Forelimb muscle (tissue), 1 donor: Measurements from ENCODE around the gene RDH8. TPM values are rescaled to one million over a fixed set of nuclear protein-coding genes. Genes with fewer than 3 reads are reported as not detected.

Experiments used
- DNase-seq: peaks from one replicate; pipeline ENCODE4 v3.0.0-alpha.2; 2013; ENCODE audit warnings: low read depth
- polyA plus RNA-seq: library from polyadenylated mRNA; unstranded; fragments of 120-200 nt; gene quantifications from one replicate; pipeline ENCODE4 v1.2.1, GENCODE V29; 2013; ENCODE audit not compliant: insufficient read length

Gene RDH8, protein sequence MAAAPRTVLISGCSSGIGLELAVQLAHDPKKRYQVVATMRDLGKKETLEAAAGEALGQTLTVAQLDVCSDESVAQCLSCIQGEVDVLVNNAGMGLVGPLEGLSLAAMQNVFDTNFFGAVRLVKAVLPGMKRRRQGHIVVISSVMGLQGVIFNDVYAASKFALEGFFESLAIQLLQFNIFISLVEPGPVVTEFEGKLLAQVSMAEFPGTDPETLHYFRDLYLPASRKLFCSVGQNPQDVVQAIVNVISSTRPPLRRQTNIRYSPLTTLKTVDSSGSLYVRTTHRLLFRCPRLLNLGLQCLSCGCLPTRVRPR
- polyA plus RNA-seq, result not detected

DNA sequence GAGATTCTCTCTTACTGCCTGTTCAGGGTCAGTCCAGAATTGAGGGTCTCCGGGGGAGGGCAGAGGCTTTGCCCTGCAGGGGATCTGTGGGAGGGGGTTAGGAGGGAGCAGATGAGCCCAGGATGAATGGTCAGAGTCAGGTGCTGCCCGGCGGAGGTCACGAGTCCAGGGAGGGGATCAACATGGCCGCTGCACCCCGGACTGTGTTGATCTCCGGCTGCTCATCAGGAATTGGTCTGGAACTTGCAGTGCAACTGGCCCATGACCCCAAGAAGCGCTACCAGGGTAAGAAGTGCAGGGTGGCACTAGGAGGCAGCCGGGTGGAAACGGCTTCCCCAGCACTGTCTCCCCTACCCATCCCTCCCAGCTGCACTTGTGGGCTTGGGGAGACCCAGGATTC is at the start of gene RDH8:
RDH8 (plus strand) TSS at position 168 of the 400 bp plus-strand sequence; CDS start at position 183, 15 bp downstream.
- no peak for DNase-seq

DNA sequence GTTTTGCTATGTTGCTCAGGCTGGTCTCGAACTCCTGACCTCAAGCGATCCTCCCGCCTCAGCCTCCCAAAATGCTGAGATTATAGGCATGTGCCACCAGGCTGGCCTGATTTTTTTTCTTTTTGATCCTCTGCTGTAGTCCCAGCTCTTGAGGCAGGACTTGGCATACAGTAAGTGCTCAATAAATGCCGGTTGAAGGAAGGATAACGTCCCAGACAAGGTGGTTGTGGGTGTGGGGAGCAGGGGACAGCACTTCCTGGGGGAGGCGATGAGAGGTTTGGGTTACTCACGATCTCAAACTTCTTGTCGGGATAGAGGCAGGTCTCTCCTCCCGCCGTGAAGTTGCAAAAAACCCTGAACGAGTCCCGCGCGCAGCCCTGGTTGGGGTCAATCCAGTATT is 47.3 kb upstream of the RDH8 start:
- no peak for DNase-seq

DNA sequence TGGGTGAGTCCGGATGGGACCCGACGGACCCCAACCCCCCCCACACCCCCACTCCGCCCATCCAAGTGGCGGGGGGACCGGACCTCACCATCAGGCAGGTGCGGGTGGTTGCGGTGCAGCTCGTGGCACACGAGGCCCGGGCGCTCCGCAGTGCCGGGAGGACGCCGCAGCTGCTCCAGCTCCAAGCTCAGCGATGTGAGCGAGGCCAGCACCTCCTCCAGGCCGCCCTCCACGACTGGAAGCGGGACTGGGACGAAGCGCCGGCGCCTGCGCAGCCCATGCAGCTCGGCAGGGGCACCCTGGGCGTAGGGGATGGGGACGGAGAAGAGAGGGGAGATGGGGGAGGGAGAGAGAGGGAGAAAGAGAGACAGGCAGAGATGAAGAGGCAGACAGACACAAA is 46.8 kb upstream of the RDH8 start:
- DNase-seq, result no peak

DNA sequence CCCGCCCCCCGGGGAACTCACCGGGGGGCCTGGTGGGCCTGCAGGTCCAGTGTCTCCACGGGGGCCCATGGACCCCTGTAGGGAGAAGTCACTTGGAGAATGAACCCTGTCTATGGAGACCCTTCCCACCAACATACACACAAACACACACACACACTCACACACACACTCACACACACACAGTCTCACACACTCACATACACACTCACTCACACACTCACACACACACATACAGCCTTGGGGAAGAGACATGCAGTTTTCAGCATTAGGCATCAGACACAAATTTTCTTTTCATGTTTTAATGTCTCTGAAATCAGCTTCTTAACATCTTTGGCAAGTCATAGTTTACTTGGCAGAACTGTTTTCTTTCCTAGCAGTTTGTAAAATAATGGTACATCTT is 46.0 kb upstream of the RDH8 start:
- no peak for DNase-seq

DNA sequence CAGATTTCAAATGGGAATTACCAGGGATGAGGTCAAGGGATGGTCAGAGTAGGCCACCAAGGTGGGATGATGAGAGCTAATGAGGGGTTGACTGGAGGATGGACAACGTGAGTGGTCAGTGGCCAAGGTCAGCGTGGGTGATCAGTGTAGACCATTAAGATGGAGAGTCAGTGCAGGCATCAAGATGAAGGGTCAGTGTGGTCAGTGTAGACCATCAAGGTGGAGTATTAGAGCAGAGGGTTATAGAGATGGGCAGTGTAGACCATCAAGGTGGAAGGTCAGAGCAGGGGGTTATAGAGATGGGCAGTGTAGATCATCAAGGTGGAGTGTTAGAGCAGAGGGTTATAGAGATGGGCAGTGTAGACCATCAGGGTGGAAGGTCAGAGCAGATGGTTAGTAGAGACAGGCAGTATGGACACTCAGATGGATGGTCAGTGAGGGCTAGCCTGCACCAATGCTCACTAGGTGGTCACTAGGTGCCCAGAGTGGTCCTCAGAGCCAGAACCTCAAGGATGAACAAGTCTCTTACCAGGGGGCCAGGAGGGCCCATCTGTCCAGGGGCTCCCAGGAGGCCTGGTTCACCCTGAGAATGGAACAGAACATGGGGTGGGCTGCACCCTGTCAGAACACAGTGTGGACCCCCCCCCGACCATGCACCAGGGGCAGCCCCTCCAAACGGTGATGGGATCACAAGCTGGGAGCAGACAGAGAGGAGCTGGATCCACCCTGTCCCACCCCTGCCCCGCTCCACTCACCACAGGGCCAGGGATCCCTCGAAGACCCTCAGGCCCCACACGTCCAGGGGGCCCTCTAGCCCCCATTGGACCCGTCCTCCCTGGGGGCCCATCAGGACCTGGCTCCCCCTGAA is 44.2 kb upstream of the RDH8 start:
- no peak for DNase-seq

DNA sequence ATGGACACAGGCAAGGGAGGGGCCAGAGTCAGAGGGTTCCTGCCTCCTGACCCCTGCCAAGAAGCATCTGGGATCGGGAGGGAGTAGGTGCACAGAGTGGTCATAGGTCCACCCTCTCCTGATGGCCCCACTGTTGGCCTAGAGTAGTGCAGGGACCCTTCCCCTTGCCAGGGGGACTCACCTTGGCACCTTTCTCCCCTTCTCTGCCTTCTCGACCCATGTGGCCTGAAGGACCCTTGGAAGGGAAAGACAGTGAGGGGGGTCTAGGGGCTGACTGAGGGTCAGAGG is 43.7 kb upstream of the RDH8 start:
- no peak for DNase-seq

DNA sequence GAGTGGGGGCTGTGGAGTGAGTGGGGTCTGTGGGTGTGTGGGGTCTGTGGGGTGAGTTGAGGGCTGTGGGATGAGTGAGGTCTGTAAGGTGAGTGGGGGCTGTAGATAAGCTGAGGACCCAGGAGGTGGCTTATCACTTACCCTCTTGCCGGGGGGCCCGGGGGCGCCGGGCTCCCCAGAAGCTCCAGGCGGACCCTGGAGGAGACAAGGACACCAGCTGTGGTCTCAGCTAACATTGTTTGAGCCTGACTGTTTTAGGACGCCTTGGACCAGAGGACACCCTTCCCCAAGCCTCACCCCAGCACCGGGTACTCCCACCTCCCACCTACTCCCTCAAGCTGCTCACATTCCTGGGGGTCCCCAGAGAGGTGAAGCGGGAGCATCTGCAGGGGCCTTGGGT is 42.8 kb upstream of the RDH8 start:
- DNase-seq, result no peak

DNA sequence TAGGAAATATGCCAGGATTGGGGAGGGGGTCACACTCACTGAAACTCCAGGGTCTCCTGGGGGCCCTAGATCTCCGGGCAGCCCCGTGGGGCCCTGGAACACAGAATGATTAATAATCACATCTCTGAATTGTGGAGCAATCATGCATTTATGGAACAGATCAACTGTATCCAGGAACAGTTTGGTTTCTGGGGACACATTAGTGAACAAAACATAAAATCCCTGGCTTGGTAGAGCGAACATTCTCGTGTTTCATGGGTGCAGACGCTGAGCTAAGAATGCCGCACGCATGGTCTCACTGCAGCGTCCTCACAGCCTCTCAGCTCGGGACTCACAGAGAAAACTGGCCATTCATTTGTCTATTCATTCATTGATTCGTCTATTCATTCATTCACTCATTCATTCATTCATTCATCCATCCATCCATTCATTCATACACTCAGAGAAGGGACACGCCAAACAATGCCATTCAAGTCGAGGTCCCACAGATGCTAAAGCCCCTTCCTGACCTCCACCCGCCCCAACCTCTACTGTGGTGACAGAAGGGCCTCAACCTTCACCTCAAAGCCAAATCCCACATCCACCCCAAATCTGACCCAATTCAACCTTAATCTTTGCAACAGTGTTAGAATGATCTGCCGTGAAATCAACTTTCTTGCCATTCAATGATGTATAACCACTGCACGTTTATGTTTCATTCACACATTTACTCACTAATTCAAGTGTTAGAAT is 42.0 kb upstream of the RDH8 start:
- peak; percentile 19 for DNase-seq

DNA sequence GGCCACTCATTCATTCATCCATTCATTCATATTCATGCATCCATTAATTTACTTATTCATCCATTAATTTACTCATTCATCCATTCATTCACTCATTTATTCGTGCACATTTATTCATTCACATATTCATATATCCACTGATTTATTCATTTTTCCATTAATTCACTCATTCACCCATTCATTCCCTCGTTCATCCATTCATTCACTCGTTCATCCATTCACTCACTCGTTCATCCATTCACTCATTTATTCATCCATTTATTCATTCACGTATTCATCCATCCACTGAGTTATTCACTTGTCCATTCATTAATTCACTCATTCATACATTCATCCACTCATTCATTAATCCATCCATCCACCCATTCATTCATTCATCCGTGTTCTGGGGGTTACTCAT is 41.2 kb upstream of the RDH8 start:
- no peak for DNase-seq

DNA sequence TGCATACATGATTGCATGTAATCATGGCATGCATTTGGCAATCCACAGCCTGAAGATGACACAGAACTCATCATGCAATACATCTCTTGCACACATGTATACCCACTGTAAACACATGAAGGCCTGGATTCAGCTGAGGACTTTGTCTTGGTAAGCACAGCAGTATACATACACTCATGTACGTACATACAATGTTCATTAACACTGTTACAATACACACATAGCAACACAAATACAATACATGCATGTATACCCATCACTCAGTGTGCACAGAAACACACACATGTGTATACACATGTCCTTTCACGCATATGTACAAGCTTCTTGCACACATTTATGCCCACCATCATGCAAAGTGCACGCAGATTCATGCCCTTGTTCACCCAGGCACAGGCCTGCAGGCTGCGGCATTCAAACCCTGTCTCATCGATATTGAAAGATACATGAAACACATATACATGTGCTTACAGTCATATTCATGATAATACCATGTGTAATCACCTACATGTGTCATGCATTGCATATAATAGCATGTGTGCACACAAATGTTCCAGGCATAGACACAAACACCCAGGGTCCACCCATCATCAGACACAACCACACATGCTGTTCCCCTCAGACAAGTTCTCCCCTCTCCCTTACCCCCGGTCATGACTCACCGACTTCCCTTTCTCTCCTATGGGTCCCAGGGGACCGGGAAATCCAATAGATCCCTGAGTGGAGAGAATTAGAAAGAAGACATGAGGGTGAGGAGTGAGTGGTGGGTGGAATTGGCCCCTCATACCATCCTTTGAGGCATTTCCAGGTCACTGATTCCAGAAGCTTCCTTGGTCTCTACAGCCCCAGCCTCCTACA is 31.6 kb upstream of the RDH8 start:
- no peak for DNase-seq

DNA sequence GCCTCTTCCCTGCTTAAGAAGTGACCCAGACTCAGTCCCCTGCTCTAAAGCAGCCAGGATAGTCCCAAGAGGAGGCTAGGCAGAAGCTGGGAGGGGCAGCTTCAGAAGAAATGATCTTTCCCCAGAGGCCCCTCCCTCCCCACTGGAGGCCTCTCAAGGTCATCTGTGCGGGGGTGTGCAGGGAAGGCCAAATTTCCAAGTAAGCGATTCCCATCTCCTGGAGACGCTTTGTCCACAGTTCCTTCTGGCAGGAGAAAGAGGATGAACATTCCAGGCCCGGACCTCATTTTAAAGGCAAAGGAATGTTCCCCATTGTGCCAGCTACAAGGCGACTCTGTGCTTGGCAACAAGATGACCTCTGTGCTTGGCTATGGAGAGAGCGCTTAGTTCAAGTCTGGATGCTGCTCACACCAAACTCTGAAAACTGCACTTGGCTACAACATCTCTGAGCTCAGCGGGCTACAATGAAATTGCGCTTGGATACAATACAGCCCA is 26.4 kb upstream of the RDH8 start:
- peak; percentile 84 for DNase-seq

DNA sequence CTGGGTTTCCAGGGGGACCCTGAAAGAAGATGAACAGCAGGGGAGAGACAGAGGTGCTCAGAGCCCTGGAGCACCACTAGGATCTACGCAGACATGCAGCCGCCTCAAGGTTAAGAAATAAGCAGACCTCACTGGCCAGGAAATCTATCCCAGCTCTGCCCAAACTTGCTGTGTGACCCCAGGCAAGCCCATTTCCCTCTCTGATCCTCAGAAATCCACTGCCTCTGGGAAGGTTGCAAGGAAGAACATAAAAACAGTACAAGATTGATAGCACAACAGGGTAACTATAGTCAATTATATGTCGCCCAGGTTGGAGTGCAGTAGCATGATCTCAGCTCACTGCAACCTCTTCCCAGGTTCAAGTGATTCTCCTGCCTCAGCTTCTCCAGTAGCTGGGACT is 23.8 kb upstream of the RDH8 start:
- DNase-seq, result no peak

DNA sequence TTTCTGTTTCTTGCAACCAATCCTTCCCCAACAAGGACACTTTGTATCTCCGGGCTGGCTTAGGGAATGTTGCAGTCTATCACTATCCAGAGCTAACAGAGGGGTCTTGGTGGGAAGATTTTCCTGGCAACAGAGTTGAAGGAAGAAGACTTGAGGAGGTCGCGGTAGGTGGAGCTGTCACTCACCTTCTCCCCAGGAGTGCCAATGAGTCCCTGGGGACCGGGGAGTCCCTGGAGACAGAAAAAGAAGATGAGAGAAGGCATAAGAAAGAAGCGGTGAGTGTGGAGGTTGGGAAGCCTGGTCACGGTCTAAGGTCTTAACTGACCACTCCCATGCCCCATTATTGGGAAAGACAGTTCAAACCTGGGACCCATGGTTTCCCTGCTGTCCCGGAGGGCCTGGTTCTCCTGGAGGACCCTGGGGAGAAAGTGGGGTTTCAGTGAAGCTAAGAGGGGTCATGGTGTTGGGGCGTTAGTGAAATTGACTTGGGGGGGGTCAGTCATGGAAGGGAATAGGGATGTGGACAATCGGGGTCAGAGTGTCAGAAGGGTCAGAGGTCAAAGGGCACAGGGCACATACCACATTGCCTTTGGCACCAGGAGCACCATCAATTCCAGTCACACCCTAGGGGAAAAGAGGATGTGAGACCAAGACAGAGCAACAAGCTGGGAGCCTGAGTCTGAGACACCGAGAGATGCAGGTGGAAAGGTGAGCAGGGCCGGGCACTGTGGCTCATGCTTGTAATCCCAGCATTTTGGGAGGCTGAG is 21.7 kb upstream of the RDH8 start:
- DNase-seq, result no peak

DNA sequence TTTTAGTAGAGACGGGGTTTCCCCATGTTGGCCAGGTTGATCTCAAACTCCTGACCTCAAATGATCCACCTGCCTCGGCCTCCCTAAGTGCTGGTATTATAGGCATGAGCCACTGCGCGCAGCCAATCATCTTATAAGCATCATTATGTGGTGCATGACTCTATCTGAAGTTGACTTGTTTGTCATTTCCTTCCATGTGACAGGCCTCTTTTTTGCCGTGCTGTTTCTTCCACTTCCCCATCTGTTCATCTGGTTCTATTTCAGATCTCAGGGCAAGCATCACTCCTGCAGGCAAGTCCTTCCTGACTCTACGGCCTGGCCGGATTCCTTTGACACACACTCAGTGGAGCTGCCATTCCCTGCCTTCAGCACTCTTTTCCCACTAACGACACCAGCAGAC is 18.2 kb upstream of the RDH8 start:
- no peak for DNase-seq

DNA sequence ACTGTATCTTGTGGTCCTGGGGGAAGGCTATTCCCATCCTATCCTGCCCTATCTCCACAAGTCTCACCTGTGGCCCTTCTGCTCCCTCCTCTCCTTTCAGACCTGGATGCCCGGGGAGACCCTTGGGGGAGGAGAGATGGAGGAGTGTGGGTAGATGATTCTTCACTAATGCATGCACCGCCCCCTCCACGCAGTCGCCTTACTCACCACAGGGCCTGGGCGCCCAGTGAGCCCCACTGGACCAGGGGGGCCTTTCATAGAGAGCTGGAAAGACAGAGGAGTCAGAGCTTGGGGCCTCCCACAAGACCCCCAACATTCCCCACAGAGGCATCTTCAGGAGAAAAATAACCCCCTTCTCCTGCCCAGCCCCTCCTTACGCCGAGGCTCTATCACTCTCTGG is 17.3 kb upstream of the RDH8 start:
- no peak for DNase-seq

DNA sequence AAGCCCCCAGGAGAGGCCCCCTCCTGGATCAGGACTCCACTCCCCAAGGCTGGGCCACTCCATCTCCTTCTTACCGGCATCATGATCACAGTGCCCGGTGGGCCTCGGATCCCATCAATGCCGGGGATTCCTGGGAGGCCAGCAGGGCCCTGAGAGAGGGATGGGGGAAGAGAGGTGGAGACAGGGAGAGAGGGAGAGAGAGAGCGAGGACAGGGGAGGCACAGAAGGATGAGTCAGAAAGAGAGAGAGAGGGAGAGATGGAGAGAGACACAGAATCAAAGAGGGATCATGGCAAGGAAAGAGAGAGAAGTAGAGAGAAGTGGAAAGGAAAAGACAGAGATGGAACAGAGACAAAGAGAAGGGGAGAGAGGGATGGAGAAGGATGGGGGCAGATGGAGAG is 16.7 kb upstream of the RDH8 start:
- DNase-seq, result no peak

DNA sequence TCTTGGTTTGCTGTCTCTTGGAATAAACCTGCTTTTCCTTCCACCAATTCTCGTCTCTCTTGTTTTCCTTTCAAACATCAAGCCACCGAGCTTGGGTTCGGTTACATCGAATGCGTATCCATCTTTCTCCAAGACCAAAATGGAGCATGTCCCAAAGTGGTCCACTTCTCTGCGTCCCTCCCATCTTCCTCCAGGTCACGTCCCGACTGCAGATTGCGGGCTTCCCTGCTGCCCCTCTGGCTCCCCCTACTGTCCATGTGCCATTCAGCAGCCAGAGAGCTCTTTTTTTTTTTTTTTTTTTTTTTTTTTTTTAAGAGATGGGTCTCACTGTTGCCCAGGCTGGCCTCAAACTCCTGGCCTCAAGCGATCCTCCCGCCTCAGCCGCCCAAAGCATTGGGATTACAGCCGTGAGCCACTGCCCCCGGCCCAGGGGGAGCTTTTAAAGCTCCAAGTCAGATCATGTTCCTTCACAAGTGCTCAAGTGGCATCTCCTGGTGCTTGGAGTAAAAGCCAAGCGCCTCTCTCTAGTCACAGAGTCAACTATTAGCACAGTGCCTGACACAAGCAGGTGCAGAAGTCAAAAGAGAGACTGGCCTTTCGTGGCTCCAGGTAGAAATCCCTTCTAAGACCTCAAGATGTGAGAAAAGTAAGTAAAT is 13.0 kb upstream of the RDH8 start:
- DNase-seq, result no peak

DNA sequence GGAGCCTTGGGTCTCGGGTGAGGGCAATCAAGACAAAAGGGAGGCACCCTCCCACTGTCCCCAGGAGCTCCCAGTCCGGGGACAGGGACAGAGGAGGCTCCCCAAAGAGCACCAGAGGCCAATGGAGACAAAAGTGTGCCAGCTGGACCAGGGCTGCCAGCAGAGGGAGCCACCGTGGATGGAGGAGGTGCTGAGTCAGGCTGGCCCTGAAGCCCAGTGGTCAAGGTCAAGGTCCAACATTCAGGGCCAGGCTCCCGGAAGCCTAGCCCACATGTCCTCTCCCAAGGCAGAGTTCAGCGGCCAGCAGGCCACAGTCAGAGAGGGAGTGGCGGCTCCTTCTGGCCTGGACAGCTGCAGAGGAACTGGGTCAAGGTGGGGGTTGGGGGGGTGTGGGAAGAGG is 11.4 kb upstream of the RDH8 start:
- no peak for DNase-seq

DNA sequence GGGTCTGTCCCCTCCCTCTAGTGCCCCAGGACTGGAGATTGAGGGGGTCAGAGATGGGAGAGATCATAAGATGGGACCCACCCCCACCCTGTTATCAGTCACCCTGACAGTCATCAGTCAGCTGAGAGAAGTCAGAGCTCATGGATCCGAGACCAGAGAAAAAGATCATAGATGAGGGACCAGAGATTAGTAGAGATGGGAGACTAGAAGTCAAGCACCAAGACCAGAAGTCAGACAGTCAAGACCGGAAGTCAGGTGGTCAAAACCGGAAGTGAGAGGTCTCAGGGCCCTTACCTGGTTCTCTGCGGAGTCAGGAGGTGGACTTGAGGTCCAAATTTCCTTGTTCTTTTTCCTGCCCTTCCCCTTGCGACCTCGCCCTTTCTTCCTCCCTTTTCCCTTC is 10.0 kb upstream of the RDH8 start:
- no peak for DNase-seq

DNA sequence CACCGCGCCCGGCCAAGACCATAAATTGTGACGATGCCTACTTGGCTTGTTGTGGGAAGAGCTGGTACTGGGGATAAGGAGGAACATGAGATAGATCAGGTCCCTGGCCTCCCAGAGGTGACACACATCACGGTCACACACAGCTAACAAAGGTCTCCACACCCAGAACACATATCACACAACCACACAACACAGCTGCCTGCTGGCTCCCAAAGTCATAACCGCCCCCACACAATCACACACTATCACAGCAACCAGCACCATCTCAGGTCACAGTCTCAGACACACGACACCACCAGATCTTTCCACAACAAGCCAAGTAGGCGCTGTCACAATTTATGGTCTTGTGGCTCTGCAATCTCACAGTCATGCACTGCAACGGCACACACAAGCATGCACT is 8.7 kb upstream of the RDH8 start:
- DNase-seq, result no peak
